Cardiac muscle cell (in vitro differentiated cells and primary cell): ENCODE results near the gene CD300H. TPM values are rescaled to one million over a fixed set of nuclear protein-coding genes. Genes with fewer than 3 reads are reported as not detected.

Experiments
- DNase-seq, 2 donors: peaks; one replicate each; pipeline versions ENCODE4 v3.0.0 to v3.0.0-alpha.2; 2010 to 2017; ENCODE audit warnings: low read depth in 1 of 2, low spot score in 1 of 2
- H3K27ac ChIP-seq: fragments of 200-600 bp; sonication (generic); 2 replicates; pipeline ENCODE4 v1.5.1; 2016
- H3K27me3 ChIP-seq: fragments of 200-600 bp; sonication (generic); 2 replicates; pipeline ENCODE4 v1.6.0; 2016; ENCODE audit warnings: control low read depth
- H3K36me3 ChIP-seq: fragments of 200-600 bp; sonication (generic); 2 replicates; pipeline ENCODE4 v1.5.1; 2016; ENCODE audit warnings: control low read depth
- H3K4me1 ChIP-seq: fragments of 200-600 bp; sonication (generic); 2 replicates; pipeline ENCODE4 v1.8.1; 2017; ENCODE audit warnings: low read depth, mild to moderate bottlenecking, mixed run types
- H3K4me3 ChIP-seq: fragments of 200-600 bp; sonication (generic); 2 replicates; pipeline ENCODE4 v1.5.1; 2016; ENCODE audit warnings: mild to moderate bottlenecking
- H3K9me3 ChIP-seq: fragments of 200-600 bp; sonication (generic); 2 replicates; pipeline ENCODE4 v1.5.1; 2017; ENCODE audit warnings: low read depth, mild to moderate bottlenecking, control low read depth
- CTCF ChIP-seq: IDR thresholded peaks from 2 replicates; pipeline ENCODE4 v1.5.1; 2012; ENCODE audit warnings: low read depth, mild to moderate bottlenecking, low read length
- polyA plus RNA-seq: library from polyadenylated mRNA; unstranded; fragments of >200 nt; fragmentation: Nextera tagmentation; extraction: Ambion mirVana; gene quantifications from 2 replicates; pipeline ENCODE4 v1.2.1, GENCODE V29; 2016
- total RNA-seq: library from RNA; depleted of rRNA; stranded (reverse); fragments of >200 nt; gene quantifications from 2 replicates; pipeline ENCODE4 v1.2.3, GENCODE V29; 2016

Gene CD300H
- total and polyA plus RNA-seq, 2 experiments from 2014 or later = not detected

- no peaks in the 10 kb centered on the region for H3K4me1 ChIP-seq
- DNase-seq = no peak
- H3K4me3 ChIP-seq = no peak overlapping the region
- no peaks in the 10 kb centered on the region for H3K9me3 ChIP-seq
- no peaks in the 10 kb centered on the region for H3K36me3 ChIP-seq
- H3K27ac ChIP-seq = no peak overlapping the region
- no peaks in the 10 kb centered on the region for H3K27me3 ChIP-seq
- TF ChIP-seq CTCF = no peak
Measured at GRCh38 chr17:74606050-74606449, 38.7 kb upstream of the CD300H start.

GRCh38 chr17:74605361-74605760, 38.1 kb upstream of the CD300H start:
- peak in 1 of 2 donors; percentile 88 for DNase-seq
- Histone ChIP-seq H3K27ac (no peak overlapping the region), H3K27me3 (no peaks in the 10 kb centered on the region), H3K4me3 (no peak overlapping the region), H3K4me1 (no peaks in the 10 kb centered on the region), H3K36me3 (no peaks in the 10 kb centered on the region), H3K9me3 (no peaks in the 10 kb centered on the region)
- no peak for TF ChIP-seq CTCF

GRCh38 chr17:74604761-74605160, 37.5 kb upstream of the CD300H start:
- no peak for DNase-seq
- no peak for TF ChIP-seq CTCF

GRCh38 chr17:74604200-74604599, 36.9 kb upstream of the CD300H start:
- H3K4me3 ChIP-seq = no peak overlapping the region
- TF ChIP-seq CTCF = no peak
- no peaks in the 10 kb centered on the region for H3K9me3 ChIP-seq
- H3K27me3 ChIP-seq = no peaks in the 10 kb centered on the region
- DNase-seq = no peak
- no peaks in the 10 kb centered on the region for H3K36me3 ChIP-seq
- H3K4me1 ChIP-seq = no peaks in the 10 kb centered on the region
- H3K27ac ChIP-seq = no peak overlapping the region

More at GRCh38 chr17:74604761-74605160, 37.5 kb upstream of the CD300H start:
- H3K36me3 ChIP-seq = no peaks in the 10 kb centered on the region
- H3K27me3 ChIP-seq = no peaks in the 10 kb centered on the region
- no peak overlapping the region for H3K27ac ChIP-seq
- no peak overlapping the region for H3K4me3 ChIP-seq
- H3K4me1 ChIP-seq = no peaks in the 10 kb centered on the region
- no peaks in the 10 kb centered on the region for H3K9me3 ChIP-seq

GRCh38 chr17:74603746-74604145, 36.4 kb upstream of the CD300H start:
- Histone ChIP-seq H3K36me3 (no peaks in the 10 kb centered on the region), H3K9me3 (no peaks in the 10 kb centered on the region), H3K27ac (no peak overlapping the region), H3K4me1 (no peaks in the 10 kb centered on the region), H3K27me3 (no peaks in the 10 kb centered on the region), H3K4me3 (no peak overlapping the region)
- DNase-seq = no peak
- TF ChIP-seq CTCF = no peak

GRCh38 chr17:74603037-74603635, 35.8 kb upstream of the CD300H start:
- Histone ChIP-seq H3K27me3 (no peaks in the 10 kb centered on the region), H3K4me1 (no peaks in the 10 kb centered on the region), H3K4me3 (no peak overlapping the region), H3K36me3 (no peaks in the 10 kb centered on the region), H3K9me3 (no peaks in the 10 kb centered on the region), H3K27ac (no peak overlapping the region)
- no peak for DNase-seq
- no peak for TF ChIP-seq CTCF
